Fibroblast of skin of back (primary cell): ENCODE results near the gene XCL2.

ENCODE experiments used
- DNase-seq: peaks from one replicate; pipeline ENCODE4 v3.0.0-alpha.2; 2013

Gene XCL2

GRCh38 chr1:168513656-168514404 lies 30.0 kb downstream of the XCL2 start:
- DNase-seq, result no peak

GRCh38 chr1:168512864-168513595 lies 30.8 kb downstream of the XCL2 start:
- no peak for DNase-seq

- no peak for DNase-seq
These were observed 33.7 kb downstream of the XCL2 start for GRCh38 chr1:168509875-168510791.

- no peak for DNase-seq
These were observed 34.6 kb downstream of the XCL2 start for GRCh38 chr1:168509210-168509609.

GRCh38 chr1:168507828-168508227 lies 36.0 kb downstream of the XCL2 start:
- no peak for DNase-seq

GRCh38 chr1:168507231-168507630 lies 36.6 kb downstream of the XCL2 start:
- no peak for DNase-seq

- peak; percentile 67 for DNase-seq
These were observed 37.5 kb downstream of the XCL2 start for GRCh38 chr1:168506204-168506819.

- DNase-seq, result no peak
These were observed 38.8 kb downstream of the XCL2 start for GRCh38 chr1:168505006-168505405.

GRCh38 chr1:168504064-168504837 lies 39.5 kb downstream of the XCL2 start:
- no peak for DNase-seq

GRCh38 chr1:168499688-168500049 lies 44.1 kb downstream of the XCL2 start:
- DNase-seq, result peak; percentile 13

GRCh38 chr1:168498956-168499687 lies 44.7 kb downstream of the XCL2 start:
- no peak for DNase-seq

GRCh38 chr1:168498159-168498631 lies 45.6 kb downstream of the XCL2 start:
- peak; percentile 6 for DNase-seq

GRCh38 chr1:168497376-168497950 lies 46.3 kb downstream of the XCL2 start:
- DNase-seq, result no peak

GRCh38 chr1:168491527-168492164 lies 52.2 kb downstream of the XCL2 start:
- no peak for DNase-seq
